Measurements from ENCODE around the gene RPL37. TPM values are rescaled to one million over a fixed set of nuclear protein-coding genes. Genes with fewer than 3 reads are reported as not detected.

RPL37 gene
- total and polyA plus RNA-seq, 7 donors = 120 to 2,184 (median 170) TPM

DNA sequence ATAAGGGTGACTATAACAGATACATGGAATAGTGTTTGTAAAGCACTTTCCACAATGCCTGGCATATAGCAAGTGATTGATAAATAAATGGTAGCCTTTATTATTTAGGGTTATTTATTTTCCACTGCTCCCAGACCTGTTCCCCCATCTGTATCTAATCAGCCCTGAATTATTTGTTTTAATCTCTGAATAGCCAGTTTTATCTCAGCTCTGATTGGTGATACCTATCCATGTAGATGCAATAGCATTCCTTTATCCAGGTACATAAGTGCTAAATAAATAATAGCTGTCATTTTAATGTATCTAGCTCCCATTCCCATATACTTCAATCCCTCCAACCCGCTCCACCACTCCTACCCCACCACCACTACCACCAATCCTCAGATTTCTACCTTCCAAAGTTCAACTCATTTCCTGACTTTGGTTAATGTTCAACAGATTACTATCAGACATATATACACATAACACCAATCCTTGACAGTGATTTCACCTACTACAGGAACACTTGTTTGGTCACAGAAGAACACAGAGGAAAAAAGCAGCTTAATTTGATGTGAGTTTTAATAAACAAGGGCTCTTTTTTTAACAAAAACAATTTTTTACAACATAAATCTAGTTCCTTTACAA is 50.9 kb downstream of the RPL37 start:
- Histone ChIP-seq H3K9me3 (no peaks in the 10 kb centered on the region), H3K4me1 (peaks cover 0 to 20% (median 11%) of the 10 kb centered on the region in 4 donors), H3K36me3 (no peaks in the 10 kb centered on the region), H3K27me3 (no peaks in the 10 kb centered on the region), H3K4me3 (no peak overlapping the region), H3K27ac (no peak overlapping the region)
- no peak for TF ChIP-seq POLR2A (IDR thresholded peaks at IDR 0.05)
- intact Hi-C loops (cut with DNase I) = no loop called here
- WGBS, 2 donors = 19 to 76% methylated on average over 1 of the region's 1 CpG
- no peak for DNase-seq

GRCh38 chr5:40781843-40782409 is 53.1 kb downstream of the RPL37 start:
- intact Hi-C loops (cut with DNase I) = no loop called here
- Histone ChIP-seq H3K4me1 (peaks cover 0 to 20% (median 11%) of the 10 kb centered on the region in 4 donors), H3K27me3 (no peaks in the 10 kb centered on the region), H3K4me3 (no peak overlapping the region), H3K36me3 (no peaks in the 10 kb centered on the region), H3K9me3 (no peaks in the 10 kb centered on the region), H3K27ac (no peak overlapping the region)
- DNase-seq = no peak
- TF ChIP-seq POLR2AphosphoS5 (IDR thresholded peaks at IDR 0.05) = no peak
- TF ChIP-seq, protein P1, sequence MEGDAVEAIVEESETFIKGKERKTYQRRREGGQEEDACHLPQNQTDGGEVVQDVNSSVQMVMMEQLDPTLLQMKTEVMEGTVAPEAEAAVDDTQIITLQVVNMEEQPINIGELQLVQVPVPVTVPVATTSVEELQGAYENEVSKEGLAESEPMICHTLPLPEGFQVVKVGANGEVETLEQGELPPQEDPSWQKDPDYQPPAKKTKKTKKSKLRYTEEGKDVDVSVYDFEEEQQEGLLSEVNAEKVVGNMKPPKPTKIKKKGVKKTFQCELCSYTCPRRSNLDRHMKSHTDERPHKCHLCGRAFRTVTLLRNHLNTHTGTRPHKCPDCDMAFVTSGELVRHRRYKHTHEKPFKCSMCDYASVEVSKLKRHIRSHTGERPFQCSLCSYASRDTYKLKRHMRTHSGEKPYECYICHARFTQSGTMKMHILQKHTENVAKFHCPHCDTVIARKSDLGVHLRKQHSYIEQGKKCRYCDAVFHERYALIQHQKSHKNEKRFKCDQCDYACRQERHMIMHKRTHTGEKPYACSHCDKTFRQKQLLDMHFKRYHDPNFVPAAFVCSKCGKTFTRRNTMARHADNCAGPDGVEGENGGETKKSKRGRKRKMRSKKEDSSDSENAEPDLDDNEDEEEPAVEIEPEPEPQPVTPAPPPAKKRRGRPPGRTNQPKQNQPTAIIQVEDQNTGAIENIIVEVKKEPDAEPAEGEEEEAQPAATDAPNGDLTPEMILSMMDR (IDR thresholded peaks at IDR 0.05) = no peak
- TF ChIP-seq POLR2A (IDR thresholded peaks at IDR 0.05) = no peak
- no peak for TF ChIP-seq EP300 (IDR thresholded peaks at IDR 0.05)

DNA sequence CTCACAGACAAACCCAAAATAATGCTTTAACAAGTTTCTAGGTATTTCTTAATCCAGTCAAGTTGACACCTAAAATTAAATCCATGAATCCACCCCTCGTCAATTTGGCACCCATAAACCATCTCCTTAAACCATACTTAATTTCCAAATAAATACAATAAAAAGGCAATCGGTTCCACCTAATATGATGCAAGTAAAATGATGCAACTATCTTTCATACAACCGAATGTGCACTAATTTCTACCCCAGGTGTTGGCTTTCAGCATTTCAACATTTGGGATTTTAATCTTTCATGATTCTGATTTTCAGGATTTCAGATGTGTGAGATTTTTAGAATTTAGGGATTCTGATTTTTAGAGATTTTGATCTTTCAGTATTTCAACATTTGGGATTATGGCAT is 54.2 kb downstream of the RPL37 start:
- Histone ChIP-seq H3K4me1 (peaks cover 0 to 28% (median 19%) of the 10 kb centered on the region in 4 donors), H3K4me3 (no peak overlapping the region), H3K36me3 (peaks cover 0 to 10% (median 0%) of the 10 kb centered on the region in 4 donors), H3K9me3 (no peaks in the 10 kb centered on the region), H3K27me3 (no peaks in the 10 kb centered on the region), H3K27ac (no peak overlapping the region)
- no peak for DNase-seq
- TF ChIP-seq, protein P1 (IDR thresholded peaks at IDR 0.05) = no peak
- no peak for TF ChIP-seq POLR2AphosphoS5 (IDR thresholded peaks at IDR 0.05)
- TF ChIP-seq EP300 (IDR thresholded peaks at IDR 0.05) = no peak
- no peak for TF ChIP-seq POLR2A (IDR thresholded peaks at IDR 0.05)
- WGBS, 2 donors = 92 to 94% methylated on average over 3 of the region's 3 CpGs
- intact Hi-C loops (cut with DNase I) = no loop called here

- 89 to 95% methylated on average over 5 of the region's 5 CpGs for WGBS, 2 donors
Measured at GRCh38 chr5:40780199-40780598, 54.8 kb downstream of the RPL37 start.

GRCh38 chr5:40779561-40779960 is 55.5 kb downstream of the RPL37 start:
- intact Hi-C loops (cut with DNase I) = no loop called here
- TF ChIP-seq POLR2AphosphoS5 (IDR thresholded peaks at IDR 0.05) (no peak), EP300 (IDR thresholded peaks at IDR 0.05) (no peak), POLR2A (IDR thresholded peaks at IDR 0.05) (no peak)
- TF ChIP-seq, protein P1 (IDR thresholded peaks at IDR 0.05) = no peak
- no peak overlapping the region for H3K4me3 ChIP-seq
- peaks cover 0 to 29% (median 22%) of the 10 kb centered on the region in 4 donors for H3K4me1 ChIP-seq
- H3K36me3 ChIP-seq = peaks cover 0 to 23% (median 0%) of the 10 kb centered on the region in 4 donors
- WGBS, 2 donors = 94 to 95% methylated on average over 6 of the region's 6 CpGs
- no peaks in the 10 kb centered on the region for H3K9me3 ChIP-seq
- no peak for DNase-seq
- no peaks in the 10 kb centered on the region for H3K27me3 ChIP-seq
- no peak overlapping the region for H3K27ac ChIP-seq

More at GRCh38 chr5:40780199-40780598, 54.8 kb downstream of the RPL37 start:
- no peak for DNase-seq
- Histone ChIP-seq H3K27me3 (no peaks in the 10 kb centered on the region), H3K4me3 (no peak overlapping the region), H3K27ac (no peak overlapping the region), H3K36me3 (peaks cover 0 to 16% (median 0%) of the 10 kb centered on the region in 4 donors), H3K9me3 (no peaks in the 10 kb centered on the region), H3K4me1 (peaks cover 0 to 30% (median 22%) of the 10 kb centered on the region in 4 donors)
- intact Hi-C loops (cut with DNase I) = no loop called here
- TF ChIP-seq EP300 (IDR thresholded peaks at IDR 0.05) (no peak), POLR2A (IDR thresholded peaks at IDR 0.05) (no peak), POLR2AphosphoS5 (IDR thresholded peaks at IDR 0.05) (no peak)
- TF ChIP-seq, protein P1 (IDR thresholded peaks at IDR 0.05) = no peak

All from sigmoid colon (tissue), 7 donors.